GM12878 (cell line): ENCODE results near the gene CD40LG. TPM values are rescaled to one million over a fixed set of nuclear protein-coding genes. Genes with fewer than 3 reads are reported as not detected.

Experiments used
- CEBPZ ChIP-seq: fragments of 150-350 bp; IDR thresholded peaks from 2 replicates; pipeline ENCODE4 v1.6.1; 2016; ENCODE audit warnings: low read depth, low read length
- EED ChIP-seq: sonication (generic); IDR thresholded peaks from 2 replicates; pipeline ENCODE4 v1.6.1; 2016; ENCODE audit warnings: antibody characterized with exemption, low read depth
- FOXM1 ChIP-seq: IDR thresholded peaks from 2 replicates; pipeline ENCODE4 v1.6.1; 2012; ENCODE audit warnings: low read depth, mild to moderate bottlenecking, inconsistent platforms, low read length, moderate library complexity
- JUND ChIP-seq: IDR thresholded peaks from 2 replicates; pipeline ENCODE4 v1.6.1; 2012; ENCODE audit warnings: low read depth, mild to moderate bottlenecking, low read length, improper control_type of control experiment, moderate library complexity
- MEF2B ChIP-seq: fragments of 450-650 bp; IDR thresholded peaks from 2 replicates; pipeline ENCODE4 v1.6.1; 2018; ENCODE audit warnings: mild to moderate bottlenecking, moderate library complexity; ENCODE audit not compliant: partially characterized antibody, poor library complexity, severe bottlenecking
- MXI1 ChIP-seq: fragments of 150-350 bp; IDR thresholded peaks from 2 replicates; pipeline ENCODE4 v1.6.1; 2011; ENCODE audit warnings: low read depth, mild to moderate bottlenecking, inconsistent platforms, low read length, improper control_type of control experiment
- PKNOX1 ChIP-seq: fragments of 450-650 bp; IDR thresholded peaks from 2 replicates; pipeline ENCODE4 v1.6.1; 2016; ENCODE audit warnings: mild to moderate bottlenecking
- ZBED1 ChIP-seq: IDR thresholded peaks from 2 replicates; pipeline ENCODE4 v1.6.1; 2016; ENCODE audit warnings: borderline replicate concordance
- ZNF207 ChIP-seq: fragments of 450-650 bp; IDR thresholded peaks from 2 replicates; pipeline ENCODE4 v1.6.1; 2014; ENCODE audit warnings: antibody characterized with exemption, mild to moderate bottlenecking, borderline replicate concordance
- polyA plus RNA-seq, 11 experiments: library from polyadenylated mRNA; depleted of rRNA in 4 of 11; unstranded in 6 of 11; stranded (reverse) in 5 of 11; fragments of >200 nt; fragmentation: Nextera tagmentation in 4 of 11; fragmentation: Illumina TruSeq in 1 of 11; extraction: Ambion mirVana in 4 of 11; extraction: Trizol in 1 of 11; gene quantifications; 1 replicate in 1 of 11; 2 replicates in 10 of 11; pipeline versions ENCODE4 v1.2.1 to v1.2.3, GENCODE V29; 2011 to 2016; ENCODE audit warnings: inconsistent platforms in 2 of 11, missing spikeins in 2 of 11, low read depth in 1 of 11
- total RNA-seq, 4 experiments: library from RNA; depleted of rRNA in 3 of 4; stranded (reverse); fragments of >200 nt in 3 of 4; fragmentation: Illumina TruSeq in 1 of 4; extraction: Trizol in 1 of 4; gene quantifications; 2 replicates each; pipeline versions ENCODE4 v1.2.1 to v1.2.3, GENCODE V29; 2013 to 2021
- TF ChIP-seq, protein P1 (sequence below): fragments of 450-650 bp; formaldehyde crosslinking; IDR thresholded peaks from 2 replicates; pipeline ENCODE4 v1.4.0; 2022; ENCODE audit warnings: mild to moderate bottlenecking, moderate library complexity
- TF ChIP-seq, protein P2 (sequence below): fragments of 450-650 bp; IDR thresholded peaks from 2 replicates; pipeline ENCODE4 v1.6.1; 2017; ENCODE audit warnings: mild to moderate bottlenecking
- TF ChIP-seq, protein P3 (sequence below): fragments of 450-650 bp; formaldehyde crosslinking; IDR thresholded peaks from 2 replicates; pipeline ENCODE4 v1.5.0; 2022; ENCODE audit warnings: mild to moderate bottlenecking, missing genetic modification characterization
- TF ChIP-seq, protein P4 (sequence below): fragments of 450-650 bp; IDR thresholded peaks from 2 replicates; pipeline ENCODE4 v1.6.1; 2017; ENCODE audit warnings: low read depth, mild to moderate bottlenecking, moderate library complexity

Gene CD40LG
- total and polyA plus RNA-seq, 10 of the 15 experiments (the other 5 are each of a cell fraction or from before 2014, with no cell fraction given) = 0.04 to 0.21 (median 0.11) TPM; not detected in 6

- TF ChIP-seq ZBED1 = no peak; the same call in 1 of the 2 replicates
- TF ChIP-seq, protein P1, sequence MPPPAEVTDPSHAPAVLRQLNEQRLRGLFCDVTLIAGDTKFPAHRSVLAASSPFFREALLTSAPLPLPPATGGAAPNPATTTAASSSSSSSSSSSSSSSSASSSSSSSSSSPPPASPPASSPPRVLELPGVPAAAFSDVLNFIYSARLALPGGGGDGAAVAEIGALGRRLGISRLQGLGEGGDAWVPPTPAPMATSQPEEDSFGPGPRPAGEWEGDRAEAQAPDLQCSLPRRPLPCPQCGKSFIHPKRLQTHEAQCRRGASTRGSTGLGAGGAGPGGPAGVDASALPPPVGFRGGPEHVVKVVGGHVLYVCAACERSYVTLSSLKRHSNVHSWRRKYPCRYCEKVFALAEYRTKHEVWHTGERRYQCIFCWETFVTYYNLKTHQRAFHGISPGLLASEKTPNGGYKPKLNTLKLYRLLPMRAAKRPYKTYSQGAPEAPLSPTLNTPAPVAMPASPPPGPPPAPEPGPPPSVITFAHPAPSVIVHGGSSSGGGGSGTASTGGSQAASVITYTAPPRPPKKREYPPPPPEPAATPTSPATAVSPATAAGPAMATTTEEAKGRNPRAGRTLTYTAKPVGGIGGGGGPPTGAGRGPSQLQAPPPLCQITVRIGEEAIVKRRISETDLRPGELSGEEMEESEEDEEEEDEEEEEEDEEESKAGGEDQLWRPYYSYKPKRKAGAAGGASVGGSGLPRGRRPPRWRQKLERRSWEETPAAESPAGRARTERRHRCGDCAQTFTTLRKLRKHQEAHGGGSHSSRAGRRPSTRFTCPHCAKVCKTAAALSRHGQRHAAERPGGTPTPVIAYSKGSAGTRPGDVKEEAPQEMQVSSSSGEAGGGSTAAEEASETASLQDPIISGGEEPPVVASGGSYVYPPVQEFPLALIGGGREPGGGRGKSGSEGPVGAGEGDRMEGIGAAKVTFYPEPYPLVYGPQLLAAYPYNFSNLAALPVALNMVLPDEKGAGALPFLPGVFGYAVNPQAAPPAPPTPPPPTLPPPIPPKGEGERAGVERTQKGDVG (CRISPR knock-in tag) = no peak
- TF ChIP-seq JUND = 0 out of 2 replicates have a peak, but pooled peaks have one; percentile 27
- TF ChIP-seq CEBPZ = no peak
- no peak for TF ChIP-seq ZNF207
- no peak for TF ChIP-seq MXI1
- TF ChIP-seq, protein P2, sequence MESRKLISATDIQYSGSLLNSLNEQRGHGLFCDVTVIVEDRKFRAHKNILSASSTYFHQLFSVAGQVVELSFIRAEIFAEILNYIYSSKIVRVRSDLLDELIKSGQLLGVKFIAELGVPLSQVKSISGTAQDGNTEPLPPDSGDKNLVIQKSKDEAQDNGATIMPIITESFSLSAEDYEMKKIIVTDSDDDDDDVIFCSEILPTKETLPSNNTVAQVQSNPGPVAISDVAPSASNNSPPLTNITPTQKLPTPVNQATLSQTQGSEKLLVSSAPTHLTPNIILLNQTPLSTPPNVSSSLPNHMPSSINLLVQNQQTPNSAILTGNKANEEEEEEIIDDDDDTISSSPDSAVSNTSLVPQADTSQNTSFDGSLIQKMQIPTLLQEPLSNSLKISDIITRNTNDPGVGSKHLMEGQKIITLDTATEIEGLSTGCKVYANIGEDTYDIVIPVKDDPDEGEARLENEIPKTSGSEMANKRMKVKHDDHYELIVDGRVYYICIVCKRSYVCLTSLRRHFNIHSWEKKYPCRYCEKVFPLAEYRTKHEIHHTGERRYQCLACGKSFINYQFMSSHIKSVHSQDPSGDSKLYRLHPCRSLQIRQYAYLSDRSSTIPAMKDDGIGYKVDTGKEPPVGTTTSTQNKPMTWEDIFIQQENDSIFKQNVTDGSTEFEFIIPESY = no peak
- TF ChIP-seq, protein P3, sequence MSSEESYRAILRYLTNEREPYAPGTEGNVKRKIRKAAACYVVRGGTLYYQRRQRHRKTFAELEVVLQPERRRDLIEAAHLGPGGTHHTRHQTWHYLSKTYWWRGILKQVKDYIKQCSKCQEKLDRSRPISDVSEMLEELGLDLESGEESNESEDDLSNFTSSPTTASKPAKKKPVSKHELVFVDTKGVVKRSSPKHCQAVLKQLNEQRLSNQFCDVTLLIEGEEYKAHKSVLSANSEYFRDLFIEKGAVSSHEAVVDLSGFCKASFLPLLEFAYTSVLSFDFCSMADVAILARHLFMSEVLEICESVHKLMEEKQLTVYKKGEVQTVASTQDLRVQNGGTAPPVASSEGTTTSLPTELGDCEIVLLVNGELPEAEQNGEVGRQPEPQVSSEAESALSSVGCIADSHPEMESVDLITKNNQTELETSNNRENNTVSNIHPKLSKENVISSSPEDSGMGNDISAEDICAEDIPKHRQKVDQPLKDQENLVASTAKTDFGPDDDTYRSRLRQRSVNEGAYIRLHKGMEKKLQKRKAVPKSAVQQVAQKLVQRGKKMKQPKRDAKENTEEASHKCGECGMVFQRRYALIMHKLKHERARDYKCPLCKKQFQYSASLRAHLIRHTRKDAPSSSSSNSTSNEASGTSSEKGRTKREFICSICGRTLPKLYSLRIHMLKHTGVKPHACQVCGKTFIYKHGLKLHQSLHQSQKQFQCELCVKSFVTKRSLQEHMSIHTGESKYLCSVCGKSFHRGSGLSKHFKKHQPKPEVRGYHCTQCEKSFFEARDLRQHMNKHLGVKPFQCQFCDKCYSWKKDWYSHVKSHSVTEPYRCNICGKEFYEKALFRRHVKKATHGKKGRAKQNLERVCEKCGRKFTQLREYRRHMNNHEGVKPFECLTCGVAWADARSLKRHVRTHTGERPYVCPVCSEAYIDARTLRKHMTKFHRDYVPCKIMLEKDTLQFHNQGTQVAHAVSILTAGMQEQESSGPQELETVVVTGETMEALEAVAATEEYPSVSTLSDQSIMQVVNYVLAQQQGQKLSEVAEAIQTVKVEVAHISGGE = no peak
- TF ChIP-seq PKNOX1 = no peak
- TF ChIP-seq FOXM1 = 0 out of 2 replicates have a peak, but pooled peaks have one; percentile 28
- no peak for TF ChIP-seq MEF2B
- no peak for TF ChIP-seq EED
- TF ChIP-seq, protein P4, sequence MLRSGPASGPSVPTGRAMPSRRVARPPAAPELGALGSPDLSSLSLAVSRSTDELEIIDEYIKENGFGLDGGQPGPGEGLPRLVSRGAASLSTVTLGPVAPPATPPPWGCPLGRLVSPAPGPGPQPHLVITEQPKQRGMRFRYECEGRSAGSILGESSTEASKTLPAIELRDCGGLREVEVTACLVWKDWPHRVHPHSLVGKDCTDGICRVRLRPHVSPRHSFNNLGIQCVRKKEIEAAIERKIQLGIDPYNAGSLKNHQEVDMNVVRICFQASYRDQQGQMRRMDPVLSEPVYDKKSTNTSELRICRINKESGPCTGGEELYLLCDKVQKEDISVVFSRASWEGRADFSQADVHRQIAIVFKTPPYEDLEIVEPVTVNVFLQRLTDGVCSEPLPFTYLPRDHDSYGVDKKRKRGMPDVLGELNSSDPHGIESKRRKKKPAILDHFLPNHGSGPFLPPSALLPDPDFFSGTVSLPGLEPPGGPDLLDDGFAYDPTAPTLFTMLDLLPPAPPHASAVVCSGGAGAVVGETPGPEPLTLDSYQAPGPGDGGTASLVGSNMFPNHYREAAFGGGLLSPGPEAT = no peak
Measured at GRCh38 chrX:136671006-136671610, 23.1 kb downstream of the CD40LG start (continued).
